GM21737 (cell line): ENCODE measurements around the gene NUAK1.

ENCODE experiments used
- ATAC-seq: cut with Tn5 transposase; IDR thresholded peaks from one replicate; pipeline ENCODE4 v1.9.1; 2021; ENCODE audit warnings: mild to moderate bottlenecking, moderate library complexity; ENCODE audit not compliant: unreplicated experiment

The NUAK1 gene

GRCh38 chr12:106066051-106066705 is 72.6 kb downstream of the NUAK1 start:
- ATAC-seq: no peak

GRCh38 chr12:106065506-106065905 is 73.2 kb downstream of the NUAK1 start:
- ATAC-seq: no peak

- no peak for ATAC-seq
Measured at GRCh38 chr12:106064721-106065021, 74.1 kb downstream of the NUAK1 start.

GRCh38 chr12:106063826-106064720 is 74.7 kb downstream of the NUAK1 start:
- no peak for ATAC-seq

GRCh38 chr12:106062693-106063092 is 76.1 kb downstream of the NUAK1 start:
- no peak for ATAC-seq

GRCh38 chr12:106058256-106059182 is 80.2 kb downstream of the NUAK1 start:
- no peak for ATAC-seq

GRCh38 chr12:106054049-106054448 is 84.7 kb downstream of the NUAK1 start:
- ATAC-seq: no peak

GRCh38 chr12:106051853-106052531 is 86.8 kb downstream of the NUAK1 start:
- no peak for ATAC-seq

GRCh38 chr12:106049546-106049945 is 89.2 kb downstream of the NUAK1 start:
- no peak for ATAC-seq

- no peak for ATAC-seq
Measured at GRCh38 chr12:106049105-106049504, 89.6 kb downstream of the NUAK1 start.

GRCh38 chr12:106048676-106049075 is 90.1 kb downstream of the NUAK1 start:
- no peak for ATAC-seq

GRCh38 chr12:106048016-106048415 is 90.7 kb downstream of the NUAK1 start:
- no peak for ATAC-seq

GRCh38 chr12:106046947-106047346 is 91.8 kb downstream of the NUAK1 start:
- ATAC-seq: no peak

- no peak for ATAC-seq
Measured at GRCh38 chr12:106046301-106046846, 92.4 kb downstream of the NUAK1 start.

- ATAC-seq: no peak
Measured at GRCh38 chr12:106045251-106045674, 93.5 kb downstream of the NUAK1 start.

- no peak for ATAC-seq
Measured at GRCh38 chr12:106044773-106045172, 94.0 kb downstream of the NUAK1 start.

- no peak for ATAC-seq
Measured at GRCh38 chr12:106042037-106042436, 96.7 kb downstream of the NUAK1 start.

- no peak for ATAC-seq
Measured at GRCh38 chr12:106040521-106040920, 98.2 kb downstream of the NUAK1 start.

- no peak for ATAC-seq
Measured at GRCh38 chr12:106039646-106040404, 98.9 kb downstream of the NUAK1 start.

GRCh38 chr12:106039242-106039641 is 99.5 kb downstream of the NUAK1 start:
- no peak for ATAC-seq
